Pancreas (tissue), 10 donors: ENCODE measurements around the gene SEC14L5. TPM values are rescaled to one million over a fixed set of nuclear protein-coding genes. Genes with fewer than 3 reads are reported as not detected.

Source experiments
- ATAC-seq, 4 donors: fragments of 200-7000 bp; cut with Tn5 transposase; one replicate each; pipeline versions ENCODE4 v1.8.0 to v1.9.1; 2020; ENCODE audit warnings: mild to moderate bottlenecking in 4 of 4, moderate library complexity in 4 of 4
- DNase-seq, 6 donors: peaks; one replicate each; pipeline ENCODE4 v3.0.0-alpha.2; 2020
- FAIRE-seq: peaks from 2 replicates; lab custom pipeline; 2012; peaks lifted over from hg19 to GRCh38; lab: Jason Lieb, UNC
- H3K27ac ChIP-seq, 4 donors: fragments of 200-600 bp; sonication (generic); 1 replicate in 3 of 4; 2 replicates in 1 of 4; pipeline versions ENCODE4 v1.5.0 to v1.8.0; 2020
- H3K27me3 ChIP-seq, 4 donors: fragments of 200-600 bp; one replicate each; pipeline ENCODE4 v1.8.0; 2021
- H3K36me3 ChIP-seq, 3 donors: fragments of 200-600 bp; sonication (generic) in 1 of 3; one replicate each; pipeline versions ENCODE4 v1.5.0 to v1.8.0; 2020 to 2021
- H3K4me1 ChIP-seq, 3 donors: fragments of 200-600 bp; one replicate each; pipeline ENCODE4 v1.8.0; 2021
- H3K4me3 ChIP-seq, 4 donors: fragments of 200-600 bp; sonication (generic) in 2 of 4; one replicate each; pipeline versions ENCODE4 v1.5.0 to v1.8.0; 2020 to 2021
- H3K9me3 ChIP-seq, 4 donors: fragments of 200-600 bp; one replicate each; pipeline ENCODE4 v1.8.0; 2021
- CTCF ChIP-seq, 4 donors: fragments of 200-600 bp; sonication (generic) in 3 of 4; IDR thresholded peaks; one replicate each; pipeline versions ENCODE4 v1.5.0 to v1.8.0; 2021; ENCODE audit warnings: antibody characterized with exemption in 4 of 4
- WGBS, 2 donors: extraction: QIAGEN DNeasy Blood & Tissue Kit; methylation state at CpG; one replicate each; pipeline ENCODE4 v1.1.7; 2013; 5-methylcytosine and 5-hydroxymethylcytosine counted together
- intact Hi-C, 3 donors: fragments of 100-400 bp; cut with DNase I; formaldehyde crosslinking; loops; one replicate each; pipeline versions ENCODE4 v1.11.1 to v1.14.2; 2022
- polyA plus RNA-seq, 2 donors: library from polyadenylated mRNA; stranded (reverse); fragments of 200-250 nt; gene quantifications; one replicate each; pipeline ENCODE4 v1.2.3, GENCODE V29; 2013
- total RNA-seq, 6 donors: library from RNA; stranded (reverse); fragmentation: NEBNext Ultra II Directional in 4 of 6; extraction: Animal tissue kit (Norgen Biotek cat#: 25700) in 4 of 6; gene quantifications; one replicate each; pipeline versions ENCODE4 v1.2.1 to v1.2.4, GENCODE V29; 2021 to 2023
- donor health status: healthy with polysubstance abuse.
- donor health status: DM: no; HTN: no; CAD: no; lungs with moderate emphysema.
- donor health status: DM: no; HTN: no; CAD: no.
- donor health status: control.
- donor health status: control.
- donor health status: Bipolar disorder and iron deficiency.
- donor health status: DM: yes; HTN: yes; CAD: no.
- donor health status: DM: no; HTN: no; CAD: no.
- donor health status: DM: no; HTN: no; CAD: no.
- donor health status: DM: yes; HTN: yes; CAD: no.

The SEC14L5 gene
- total and polyA plus RNA-seq, 8 donors, result 0.22 to 0.79 (median 0.51) TPM

GRCh38 chr16:4980691-4981090 lies 22.6 kb downstream of the SEC14L5 start:
- ATAC-seq (no peak), DNase-seq (no peak), FAIRE-seq (no peak)
- H3K9me3 ChIP-seq, result no peaks in the 10 kb centered on the region
- no peak overlapping the region for H3K4me3 ChIP-seq
- intact Hi-C loops, result no loop called here
- no peaks in the 10 kb centered on the region for H3K36me3 ChIP-seq
- 74 to 78% methylated on average over 10 of the region's 10 CpGs for WGBS, 2 donors
- H3K27ac ChIP-seq, result no peak overlapping the region
- TF ChIP-seq CTCF (IDR thresholded peaks at IDR 0.05), result no peak
- H3K4me1 ChIP-seq, result peaks cover 4 to 10% (median 8%) of the 10 kb centered on the region in 3 donors
- no peaks in the 10 kb centered on the region for H3K27me3 ChIP-seq

- WGBS, 2 donors, result 76 to 88% methylated on average over 7 of the region's 7 CpGs
- FAIRE-seq (no peak), DNase-seq (no peak), ATAC-seq (no peak)
- no peaks in the 10 kb centered on the region for H3K27me3 ChIP-seq
- no peak for TF ChIP-seq CTCF (IDR thresholded peaks at IDR 0.05)
- no peak overlapping the region for H3K4me3 ChIP-seq
- no peak overlapping the region for H3K27ac ChIP-seq
- peaks cover 2 to 8% (median 4%) of the 10 kb centered on the region in 3 donors for H3K4me1 ChIP-seq
- intact Hi-C loops, result no loop called here
- no peaks in the 10 kb centered on the region for H3K36me3 ChIP-seq
- H3K9me3 ChIP-seq, result no peaks in the 10 kb centered on the region
Observed at GRCh38 chr16:4981473-4981872, 23.3 kb downstream of the SEC14L5 start.

- Histone ChIP-seq H3K27ac (no peak overlapping the region), H3K9me3 (no peaks in the 10 kb centered on the region), H3K4me3 (no peak overlapping the region), H3K4me1 (peaks cover 0 to 2% (median 0%) of the 10 kb centered on the region in 3 donors), H3K27me3 (no peaks in the 10 kb centered on the region), H3K36me3 (no peaks in the 10 kb centered on the region)
- 50 to 62% methylated on average over 19 to 20 of the region's 20 CpGs for WGBS, 2 donors
- DNase-seq (no peak), FAIRE-seq (no peak), ATAC-seq (no peak)
- intact Hi-C loops, result no loop called here
- no peak for TF ChIP-seq CTCF (IDR thresholded peaks at IDR 0.05)
Observed at GRCh38 chr16:4982056-4982867, 24.1 kb downstream of the SEC14L5 start.

GRCh38 chr16:4984174-4984990 lies 26.3 kb downstream of the SEC14L5 start:
- ATAC-seq (no peak), DNase-seq (no peak), FAIRE-seq (no peak)
- intact Hi-C loops, result no loop called here
- H3K27me3 ChIP-seq, result peaks cover 0 to 4% (median 0%) of the 10 kb centered on the region in 4 donors
- H3K27ac ChIP-seq, result no peak overlapping the region
- H3K36me3 ChIP-seq, result no peaks in the 10 kb centered on the region
- WGBS, 2 donors, result 62 to 63% methylated on average over 5 of the region's 5 CpGs
- H3K4me3 ChIP-seq, result no peak overlapping the region
- H3K9me3 ChIP-seq, result no peaks in the 10 kb centered on the region
- no peaks in the 10 kb centered on the region for H3K4me1 ChIP-seq
- no peak for TF ChIP-seq CTCF (IDR thresholded peaks at IDR 0.05)
